Glomerular visceral epithelial cell (primary cell): ENCODE results near the gene CD151.

Source experiments
- DNase-seq: peaks from one replicate; pipeline ENCODE4 v3.0.0-alpha.2; 2016; ENCODE audit errors: extremely low spot score

The CD151 gene

GRCh38 chr11:832529-833113 is at the start of gene CD151:
Gene CD151 (plus strand): TSS chr11:832952. CDS start chr11:836070, 3,118 bp downstream.
- peak; percentile 72 for DNase-seq

GRCh38 chr11:783581-784015 is 49.2 kb upstream of the CD151 start:
- DNase-seq: peak; percentile 69

GRCh38 chr11:786235-787083 is 46.3 kb upstream of the CD151 start:
- no peak for DNase-seq

GRCh38 chr11:787084-787675 is 45.6 kb upstream of the CD151 start:
- DNase-seq: no peak

- no peak for DNase-seq
Measured at GRCh38 chr11:788009-788640, 44.6 kb upstream of the CD151 start.

GRCh38 chr11:788953-789940 is 43.5 kb upstream of the CD151 start:
- no peak for DNase-seq

GRCh38 chr11:789943-790342 is 42.8 kb upstream of the CD151 start, which contains the start of gene CEND1:
Gene CEND1 (minus strand): TSS chr11:790090. CDS start chr11:788576, 1,514 bp downstream.
- no peak for DNase-seq

- DNase-seq: no peak
Measured at GRCh38 chr11:790721-791564, 41.8 kb upstream of the CD151 start.

- DNase-seq: no peak
Measured at GRCh38 chr11:791658-792534, 40.9 kb upstream of the CD151 start.

- no peak for DNase-seq
Measured at GRCh38 chr11:792535-792821, 40.3 kb upstream of the CD151 start.

- no peak for DNase-seq
Measured at GRCh38 chr11:792873-793272, 39.9 kb upstream of the CD151 start.

GRCh38 chr11:793556-793955 is 39.2 kb upstream of the CD151 start:
- DNase-seq: no peak

- DNase-seq: no peak
Measured at GRCh38 chr11:794013-794765, 38.6 kb upstream of the CD151 start.

- no peak for DNase-seq
Measured at GRCh38 chr11:794766-795633, 37.8 kb upstream of the CD151 start.

GRCh38 chr11:795634-796564 is 36.9 kb upstream of the CD151 start:
- DNase-seq: peak; percentile 92

GRCh38 chr11:796565-797295 is 36.0 kb upstream of the CD151 start:
- no peak for DNase-seq
